ENCODE data around the gene TMEM60. TPM values are rescaled to one million over a fixed set of nuclear protein-coding genes. Genes with fewer than 3 reads are reported as not detected.

TMEM60 gene
- total and polyA plus RNA-seq, 2 of the 8 experiments (the other 6 are each of a cell fraction or from before 2014, with no cell fraction given): 22.1 to 29.2 TPM

DNA sequence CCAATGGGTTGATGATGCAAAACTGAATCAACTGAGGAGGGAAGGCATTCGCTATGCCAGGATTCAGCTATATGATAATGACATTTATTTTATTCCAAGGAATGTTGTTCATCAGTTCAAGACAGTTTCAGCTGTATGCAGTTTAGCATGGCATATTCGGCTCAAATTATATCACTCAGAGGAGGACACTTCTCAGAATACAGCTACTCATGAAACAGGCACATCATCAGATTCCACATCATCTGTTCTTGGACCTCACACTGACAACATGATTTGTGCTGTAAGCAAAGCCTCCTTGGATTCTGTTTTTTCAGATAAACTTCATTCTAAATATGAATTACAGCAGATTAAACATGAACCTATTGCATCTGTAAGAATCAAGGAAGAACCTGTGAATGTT lies 19.7 kb downstream of the TMEM60 start:
- no peak for DNase-seq (ENCODE audit: low read depth in 1 of 2, low spot score in 2 of 2)
- Histone ChIP-seq H2BK120ac (replicated peaks; ENCODE audit: low read depth, low read length) (no peak overlapping the region), H2BK20ac (ENCODE audit: low read length) (no peak overlapping the region), H2BK5ac (ENCODE audit: low read depth, low read length) (no peak overlapping the region), H3K4me3 (ENCODE audit: extremely low read depth in 1 of 4, insufficient read depth in 2 of 4, low read depth in 3 of 4, low read length in 4 of 4) (no peak overlapping the region), H3K79me2 (ENCODE audit: control insufficient read depth in 1 of 2, insufficient read depth in 2 of 2, low read length in 2 of 2) (no peaks in the 10 kb centered on the region), H3K23me2 (ENCODE audit: low read depth, low read length) (no peaks in the 10 kb centered on the region), H4K5ac (ENCODE audit: insufficient read length, low read depth, low read length) (no peak overlapping the region), H2AK5ac (ENCODE audit: low read depth, low read length) (no peak overlapping the region), H3K36me3 (ENCODE audit: control insufficient read depth in 2 of 4, insufficient read depth in 4 of 4, low read length in 3 of 4) (peaks cover 0 to 28% (median 4%) of the 10 kb centered on the region in 4 experiments; a peak in 3 of 8 replicates), H3K27me3 (replicated peaks in 1 of 4; ENCODE audit: control insufficient read depth in 3 of 4, extremely low read depth in 1 of 4, insufficient read depth in 3 of 4, low read length in 3 of 4) (no peaks in the 10 kb centered on the region), H3K4me2 (ENCODE audit: insufficient read depth in 1 of 2, low read depth in 2 of 2, low read length in 2 of 2) (no peak overlapping the region), H3K27ac (ENCODE audit: low read depth, low read length) (no peak overlapping the region), H2BK12ac (ENCODE audit: low read depth, low read length) (no peak overlapping the region), H3K4me1 (replicated peaks in 1 of 4; ENCODE audit: control insufficient read depth in 3 of 4, insufficient read depth in 4 of 4, low read length in 3 of 4) (no peaks in the 10 kb centered on the region), H3K14ac (ENCODE audit: insufficient read length) (no peak overlapping the region), H2AFZ (ENCODE audit: low read length) (no peak overlapping the region), H3K9me3 (ENCODE audit: insufficient read depth in 2 of 2, low read depth in 1 of 2, low read length in 1 of 2) (no peaks in the 10 kb centered on the region), H3K4ac (replicated peaks; ENCODE audit: insufficient read length, low read depth, low read length) (no peak overlapping the region), H3K56ac (replicated peaks; ENCODE audit: insufficient read length, low read depth, low read length) (no peak overlapping the region), H4K8ac (ENCODE audit: extremely low read depth, insufficient read depth, low read length) (no peak overlapping the region), H4K20me1 (replicated peaks in 1 of 2; ENCODE audit: control insufficient read depth in 1 of 2, insufficient read depth in 2 of 2, low read length in 2 of 2) (no peaks in the 10 kb centered on the region), H3K9ac (replicated peaks in 1 of 4; ENCODE audit: extremely low read depth in 1 of 4, low read depth in 3 of 4, low read length in 3 of 4) (no peak overlapping the region), H3K18ac (ENCODE audit: extremely low read depth, low read length) (no peak overlapping the region), H3K23ac (ENCODE audit: insufficient read length) (no peak overlapping the region), H2BK15ac (ENCODE audit: low read length) (no peak overlapping the region), H4K91ac (replicated peaks; ENCODE audit: insufficient read length, low read length) (no peak overlapping the region), H3K79me1 (ENCODE audit: low read depth, low read length) (no peaks in the 10 kb centered on the region)
- 98% methylated on average over 2 of the region's 2 CpGs; no CpG with 5 or more reads in 1 of the 2 experiments for WGBS, 2 experiments (ENCODE audit: extremely low coverage in 1 of 2, insufficient coverage in 1 of 2, insufficient read length in 1 of 2, insufficient replicate concordance in 2 of 2, low coverage in 1 of 2, low lambda C conversion rate in 2 of 2, missing lambda C conversion rate in 1 of 2)
- FAIRE-seq: peak; percentile 7
- CTCF ChIA-PET (ENCODE audit: partially characterized antibody): no interaction called here
- POLR2A ChIA-PET (ENCODE audit: partially characterized antibody): no interaction called here
- TF ChIP-seq, protein P1, sequence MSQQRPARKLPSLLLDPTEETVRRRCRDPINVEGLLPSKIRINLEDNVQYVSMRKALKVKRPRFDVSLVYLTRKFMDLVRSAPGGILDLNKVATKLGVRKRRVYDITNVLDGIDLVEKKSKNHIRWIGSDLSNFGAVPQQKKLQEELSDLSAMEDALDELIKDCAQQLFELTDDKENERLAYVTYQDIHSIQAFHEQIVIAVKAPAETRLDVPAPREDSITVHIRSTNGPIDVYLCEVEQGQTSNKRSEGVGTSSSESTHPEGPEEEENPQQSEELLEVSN (IDR thresholded peaks at IDR 0.05): no peak
- TF ChIP-seq TAF7 (optimal IDR thresholded peaks at IDR 0.05; ENCODE audit: borderline replicate concordance, low read depth, low read length) (no peak), YY1 (IDR thresholded peaks at IDR 0.05; ENCODE audit: low read depth, low read length) (no peak), RBBP5 (IDR thresholded peaks at IDR 0.05; ENCODE audit: borderline replicate concordance, low read depth, low read length) (no peak), EP300 (IDR thresholded peaks at IDR 0.05; ENCODE audit: borderline replicate concordance in 1 of 2, low read depth in 2 of 2, low read length in 2 of 2) (no peak), TBP (IDR thresholded peaks at IDR 0.05; ENCODE audit: low read depth, low read length) (no peak), RNF2 (IDR thresholded peaks at IDR 0.05; ENCODE audit: borderline replicate concordance, low read depth, low read length, missing control alignments, poor library complexity, severe bottlenecking) (no peak), NANOG (IDR thresholded peaks at IDR 0.05; ENCODE audit: insufficient read depth, low read depth, low read length, poor library complexity, severe bottlenecking) (no peak), SRF (IDR thresholded peaks at IDR 0.05; ENCODE audit: low read depth, low read length) (no peak), SP1 (IDR thresholded peaks at IDR 0.05; ENCODE audit: low read depth, low read length) (no peak)
- TF ChIP-seq, protein P2, sequence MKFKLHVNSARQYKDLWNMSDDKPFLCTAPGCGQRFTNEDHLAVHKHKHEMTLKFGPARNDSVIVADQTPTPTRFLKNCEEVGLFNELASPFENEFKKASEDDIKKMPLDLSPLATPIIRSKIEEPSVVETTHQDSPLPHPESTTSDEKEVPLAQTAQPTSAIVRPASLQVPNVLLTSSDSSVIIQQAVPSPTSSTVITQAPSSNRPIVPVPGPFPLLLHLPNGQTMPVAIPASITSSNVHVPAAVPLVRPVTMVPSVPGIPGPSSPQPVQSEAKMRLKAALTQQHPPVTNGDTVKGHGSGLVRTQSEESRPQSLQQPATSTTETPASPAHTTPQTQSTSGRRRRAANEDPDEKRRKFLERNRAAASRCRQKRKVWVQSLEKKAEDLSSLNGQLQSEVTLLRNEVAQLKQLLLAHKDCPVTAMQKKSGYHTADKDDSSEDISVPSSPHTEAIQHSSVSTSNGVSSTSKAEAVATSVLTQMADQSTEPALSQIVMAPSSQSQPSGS (IDR thresholded peaks at IDR 0.05; ENCODE audit: low read length): no peak
